Fibroblast of villous mesenchyme (primary cell): Measurements from ENCODE around the gene RNF214. TPM values are rescaled to one million over a fixed set of nuclear protein-coding genes. Genes with fewer than 3 reads are reported as not detected.
"Not testable (repeated sequence)": the region's sequence is repeated elsewhere in the genome, so short reads cannot be mapped to it uniquely, and the experiment has no call there.

Experiments used
- DNase-seq: peaks from one replicate; pipeline ENCODE4 v3.0.0-alpha.2; 2010; ENCODE audit warnings: low read depth
- H3K4me3 ChIP-seq: 2 replicates; pipeline ENCODE4 v1.5.1; 2011; ENCODE audit warnings: low read depth, mild to moderate bottlenecking, low read length
- total RNA-seq: library from RNA; depleted of rRNA; stranded (reverse); fragments of >200 nt; gene quantifications from 2 replicates; pipeline ENCODE4 v1.2.3, GENCODE V29; 2012
- TF ChIP-seq, protein P1 (sequence below): IDR thresholded peaks from 2 replicates; pipeline ENCODE4 v1.5.1; 2012; ENCODE audit warnings: low read depth, mild to moderate bottlenecking, low read length; ENCODE audit not compliant: insufficient read depth

Gene RNF214
- total RNA-seq, 1 donor = 14.2 TPM

DNA sequence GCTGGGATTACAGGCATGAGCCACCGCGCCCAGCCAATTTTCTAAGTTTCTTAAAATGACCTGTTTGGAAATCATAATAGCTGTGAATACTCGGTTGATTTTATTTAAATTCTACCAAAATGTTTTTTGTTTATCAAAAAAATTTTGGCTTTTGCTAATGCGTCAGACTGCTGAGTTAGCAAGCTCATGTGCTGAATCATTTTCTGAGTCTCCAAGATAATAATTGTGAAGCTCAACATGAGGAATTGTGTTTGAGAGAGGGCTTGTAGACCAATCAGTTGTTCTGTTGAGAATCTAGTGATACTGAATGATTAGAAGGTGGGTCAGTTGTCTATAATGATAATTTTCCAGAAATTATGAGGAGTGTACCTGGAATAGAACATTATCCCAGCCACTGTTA is 15.9 kb downstream of the RNF214 start:
- no peak for DNase-seq
- TF ChIP-seq, protein P1, sequence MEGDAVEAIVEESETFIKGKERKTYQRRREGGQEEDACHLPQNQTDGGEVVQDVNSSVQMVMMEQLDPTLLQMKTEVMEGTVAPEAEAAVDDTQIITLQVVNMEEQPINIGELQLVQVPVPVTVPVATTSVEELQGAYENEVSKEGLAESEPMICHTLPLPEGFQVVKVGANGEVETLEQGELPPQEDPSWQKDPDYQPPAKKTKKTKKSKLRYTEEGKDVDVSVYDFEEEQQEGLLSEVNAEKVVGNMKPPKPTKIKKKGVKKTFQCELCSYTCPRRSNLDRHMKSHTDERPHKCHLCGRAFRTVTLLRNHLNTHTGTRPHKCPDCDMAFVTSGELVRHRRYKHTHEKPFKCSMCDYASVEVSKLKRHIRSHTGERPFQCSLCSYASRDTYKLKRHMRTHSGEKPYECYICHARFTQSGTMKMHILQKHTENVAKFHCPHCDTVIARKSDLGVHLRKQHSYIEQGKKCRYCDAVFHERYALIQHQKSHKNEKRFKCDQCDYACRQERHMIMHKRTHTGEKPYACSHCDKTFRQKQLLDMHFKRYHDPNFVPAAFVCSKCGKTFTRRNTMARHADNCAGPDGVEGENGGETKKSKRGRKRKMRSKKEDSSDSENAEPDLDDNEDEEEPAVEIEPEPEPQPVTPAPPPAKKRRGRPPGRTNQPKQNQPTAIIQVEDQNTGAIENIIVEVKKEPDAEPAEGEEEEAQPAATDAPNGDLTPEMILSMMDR = no peak
- no peak overlapping the region for H3K4me3 ChIP-seq

DNA sequence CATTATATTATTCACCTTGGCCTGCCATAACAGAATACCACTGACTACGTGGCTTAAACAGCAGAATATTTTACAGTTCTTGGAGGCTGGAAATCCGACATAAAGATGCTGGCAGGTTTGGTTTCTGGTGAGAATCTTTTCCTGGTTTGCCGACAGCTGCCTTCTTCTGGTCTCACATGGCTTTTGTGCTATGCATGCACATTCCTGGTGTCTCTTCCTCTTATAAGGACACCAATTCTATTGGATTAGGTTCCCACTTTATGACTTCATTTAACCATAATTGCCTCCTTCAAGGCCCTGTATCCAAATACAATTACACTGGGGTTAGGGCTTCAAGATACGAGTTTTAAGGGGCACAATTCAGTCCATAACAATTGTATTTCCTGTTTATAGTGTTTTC is 17.1 kb downstream of the RNF214 start:
- H3K4me3 ChIP-seq = no peak overlapping the region
- DNase-seq = no peak
- TF ChIP-seq, protein P1 = no peak

DNA sequence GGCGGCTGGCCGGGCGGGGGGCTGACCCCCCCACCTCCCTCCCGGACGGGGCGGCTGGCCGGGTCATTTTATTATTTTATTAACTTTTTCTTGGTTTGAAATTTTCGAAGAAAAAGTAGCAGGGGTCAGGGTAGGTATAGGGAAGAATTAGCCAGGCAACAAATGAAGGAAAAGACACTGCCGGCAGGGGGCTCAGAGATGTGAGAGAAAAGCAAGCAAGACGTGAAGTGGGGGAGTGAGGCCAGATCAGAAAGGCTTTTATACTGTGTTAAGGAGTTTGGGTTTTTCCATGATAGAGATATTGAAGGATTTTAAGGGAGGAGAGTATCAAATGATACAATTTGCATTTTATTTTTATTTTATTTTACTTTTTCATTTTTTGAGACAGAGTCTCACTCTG is 19.0 kb downstream of the RNF214 start:
- TF ChIP-seq, protein P1 = peak; percentile 19
- H3K4me3 ChIP-seq = no peak overlapping the region
- DNase-seq = no peak

DNA sequence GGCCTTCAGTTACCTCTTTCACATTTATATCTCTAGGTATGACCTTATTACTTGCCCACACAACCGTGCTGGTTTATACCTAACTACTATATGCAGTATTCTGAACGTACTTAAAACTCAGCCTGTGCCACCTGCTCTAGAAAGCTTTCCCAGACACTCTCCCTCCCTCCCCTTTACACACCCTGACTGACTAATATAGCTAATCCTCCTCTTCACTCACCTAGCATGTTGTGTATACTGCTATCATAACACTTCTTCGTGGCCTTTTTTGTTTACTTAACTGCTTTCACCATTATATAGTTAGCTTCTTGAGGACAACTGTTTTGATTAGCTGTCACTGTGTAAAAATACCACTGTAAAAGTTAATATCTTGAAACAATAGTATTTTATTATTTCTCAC is 23.5 kb downstream of the RNF214 start:
- no peak overlapping the region for H3K4me3 ChIP-seq
- TF ChIP-seq, protein P1 = no peak
- no peak for DNase-seq

DNA sequence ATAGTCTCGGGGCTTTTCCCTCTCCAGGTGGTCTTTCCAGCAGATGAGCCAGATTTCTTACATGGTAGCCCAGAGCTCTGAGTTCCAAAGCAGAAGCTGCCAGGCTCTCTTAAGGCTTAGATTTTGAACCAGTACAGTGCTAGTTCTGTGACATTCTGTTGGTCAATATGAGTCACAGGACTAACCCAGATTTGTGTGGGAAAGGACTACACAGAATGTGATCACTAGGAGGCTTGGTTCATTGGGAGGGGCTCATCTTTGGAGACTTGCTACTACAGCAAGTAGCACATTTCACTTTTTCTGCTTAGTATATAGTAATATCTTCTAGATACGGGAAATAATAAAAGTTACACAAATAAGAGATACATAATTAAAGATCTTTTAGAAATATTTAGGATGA is 24.1 kb downstream of the RNF214 start:
- DNase-seq = no peak
- TF ChIP-seq, protein P1 = no peak

DNA sequence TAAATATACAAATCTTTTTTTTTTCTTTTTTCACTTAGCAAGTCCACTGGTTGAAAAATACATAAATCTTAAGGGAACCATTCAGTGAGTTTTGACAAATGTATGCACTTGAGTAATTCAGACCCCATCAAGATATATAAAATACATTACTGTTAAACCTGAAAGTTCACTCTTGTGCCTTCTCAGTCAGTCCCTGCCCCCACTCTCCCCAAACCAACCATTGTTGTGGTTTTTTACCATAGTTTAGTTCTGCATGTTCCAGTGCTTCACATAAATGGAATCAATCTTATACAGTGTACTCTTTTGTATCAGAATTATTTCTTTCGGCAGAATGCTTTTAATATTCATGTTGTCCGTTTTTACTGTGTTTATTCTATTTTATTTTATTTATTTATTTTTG is 26.1 kb downstream of the RNF214 start:
- no peak overlapping the region for H3K4me3 ChIP-seq
- TF ChIP-seq, protein P1 = no peak
- no peak for DNase-seq

More for the DNA sequence above, 24.1 kb downstream of the RNF214 start:
- no peak overlapping the region for H3K4me3 ChIP-seq

DNA sequence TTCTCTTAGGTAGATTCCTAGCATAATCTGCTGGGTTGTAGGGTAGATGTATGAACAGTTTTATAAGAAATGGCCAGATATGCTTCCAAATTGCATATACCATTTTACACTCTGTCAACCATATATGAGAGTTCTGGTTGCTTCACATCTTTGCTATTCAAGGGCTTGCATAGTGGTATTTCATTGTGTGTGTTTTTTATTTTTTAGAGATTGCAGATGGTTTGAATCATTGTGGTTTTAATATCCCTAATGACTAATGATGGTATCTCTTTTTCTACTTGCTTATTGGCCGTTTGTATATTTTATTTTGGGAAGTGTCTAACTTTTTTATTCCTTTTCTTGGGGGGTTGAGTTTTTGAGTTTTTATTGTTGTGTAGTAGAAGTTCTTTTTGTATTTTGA is 26.9 kb downstream of the RNF214 start:
- TF ChIP-seq, protein P1 = no peak
- H3K4me3 ChIP-seq = no peak overlapping the region
- DNase-seq = peak; percentile 68

DNA sequence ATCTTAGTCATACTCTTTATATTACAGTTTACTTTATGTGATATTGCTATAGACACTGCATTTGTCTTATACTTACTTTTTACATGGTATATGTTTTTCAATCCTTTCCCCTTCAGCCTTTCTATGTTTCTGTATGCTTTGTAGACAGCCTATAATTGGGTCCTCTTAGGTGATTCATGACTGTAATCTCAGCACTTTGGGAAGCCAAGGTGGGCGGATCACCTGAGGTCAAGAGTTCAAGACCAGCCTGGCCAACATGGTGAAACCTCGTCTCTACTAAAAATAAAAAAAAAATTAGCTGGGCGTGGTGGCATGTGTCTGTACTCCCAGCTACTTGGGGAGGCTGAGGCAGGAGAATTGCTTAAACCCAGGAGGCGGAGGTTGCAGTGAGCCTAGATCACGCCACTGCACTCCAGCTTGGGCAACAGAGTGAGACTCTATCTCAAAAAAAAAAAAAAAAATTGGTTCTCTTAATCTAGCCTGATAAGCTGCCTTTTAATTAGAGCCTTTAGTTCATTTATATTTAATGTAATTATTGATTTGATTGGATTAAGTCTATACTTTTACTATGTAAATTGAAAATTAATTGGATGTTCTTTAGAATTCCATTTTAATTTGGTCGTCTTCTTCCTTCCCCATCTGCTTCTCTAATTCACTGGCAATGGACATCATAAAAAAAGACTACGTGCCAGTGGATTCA is 32.3 kb downstream of the RNF214 start:
- DNase-seq, H3K4me3 ChIP-seq: not testable (repeated sequence)
